Neural progenitor cell (in vitro differentiated cells): Measurements from ENCODE around the gene SLX4IP. TPM values are rescaled to one million over a fixed set of nuclear protein-coding genes. Genes with fewer than 3 reads are reported as not detected.

ENCODE experiments used
- DNase-seq: peaks from one replicate; pipeline ENCODE4 v3.0.0-alpha.2; 2016; ENCODE audit warnings: low spot score
- H2AFZ ChIP-seq: fragments of 200-600 bp; sonication (generic); replicated peaks from 2 replicates; pipeline ENCODE4 v1.6.1; 2016; ENCODE audit warnings: antibody characterized with exemption
- H3F3A ChIP-seq: fragments of 200-600 bp; sonication (generic); 2 replicates; pipeline ENCODE4 v1.6.1; 2016; ENCODE audit warnings: antibody characterized with exemption, low read depth
- H3K27ac ChIP-seq: fragments of 200-600 bp; sonication (generic); 2 replicates; pipeline ENCODE4 v1.5.1; 2016; ENCODE audit warnings: mild to moderate bottlenecking
- H3K27me3 ChIP-seq: fragments of 200-600 bp; sonication (generic); 2 replicates; pipeline ENCODE4 v1.6.1; 2016; ENCODE audit warnings: mild to moderate bottlenecking, moderate library complexity
- H3K36me3 ChIP-seq: fragments of 200-600 bp; sonication (generic); 2 replicates; pipeline ENCODE4 v1.5.1; 2016
- H3K4me1 ChIP-seq: fragments of 200-600 bp; sonication (generic); 2 replicates; pipeline ENCODE4 v1.6.1; 2016; ENCODE audit warnings: mixed run types
- H3K4me2 ChIP-seq: fragments of 200-600 bp; sonication (generic); 2 replicates; pipeline ENCODE4 v1.6.1; 2016
- H3K4me3 ChIP-seq: fragments of 200-600 bp; sonication (generic); 2 replicates; pipeline ENCODE4 v1.5.1; 2016
- H3K79me2 ChIP-seq: fragments of 200-600 bp; sonication (generic); 2 replicates; pipeline ENCODE4 v1.6.1; 2016; ENCODE audit warnings: low read depth
- H3K9ac ChIP-seq: fragments of 200-600 bp; sonication (generic); 2 replicates; pipeline ENCODE4 v1.6.1; 2016
- H3K9me3 ChIP-seq: fragments of 200-600 bp; sonication (generic); 2 replicates; pipeline ENCODE4 v1.5.1; 2016; ENCODE audit warnings: low read depth
- H4K20me1 ChIP-seq: fragments of 200-600 bp; sonication (generic); 2 replicates; pipeline ENCODE4 v1.6.1; 2016; ENCODE audit warnings: low read depth
- H3K27ac Mint-ChIP-seq: 3 replicates; pipeline ENCODE4 v1.8.0; 2021; ENCODE audit warnings: mixed read lengths
- H3K27me3 Mint-ChIP-seq: 2 replicates; pipeline ENCODE4 v1.8.0; 2022; ENCODE audit warnings: low read depth, mild to moderate bottlenecking, inconsistent platforms, moderate library complexity, mixed read lengths; ENCODE audit not compliant: insufficient read depth
- H3K36me3 Mint-ChIP-seq: 3 replicates; pipeline ENCODE4 v1.8.0; 2021; ENCODE audit warnings: mixed read lengths
- H3K4me1 Mint-ChIP-seq: 3 replicates; pipeline ENCODE4 v1.8.0; 2021; ENCODE audit warnings: mixed read lengths
- H3K4me3 Mint-ChIP-seq: 3 replicates; pipeline ENCODE4 v1.8.0; 2021; ENCODE audit warnings: mild to moderate bottlenecking, moderate library complexity, mixed read lengths
- H3K9me3 Mint-ChIP-seq: 3 replicates; pipeline ENCODE4 v1.8.0; 2020; ENCODE audit warnings: mixed read lengths
- EZH2 ChIP-seq: fragments of 200-600 bp; sonication (generic); IDR thresholded peaks from 2 replicates; pipeline ENCODE4 v1.6.1; 2017; ENCODE audit warnings: antibody characterized with exemption, mild to moderate bottlenecking, moderate library complexity
- EZH2phosphoT487 ChIP-seq: fragments of 200-600 bp; sonication (generic); IDR thresholded peaks from 2 replicates; pipeline ENCODE4 v1.6.1; 2017; ENCODE audit warnings: antibody characterized with exemption
- total RNA-seq: library from RNA; depleted of rRNA; stranded (reverse); fragments of >200 nt; gene quantifications from 2 replicates; pipeline ENCODE4 v1.2.3, GENCODE V29; 2015; ENCODE audit warnings: low replicate concordance
- TF ChIP-seq, protein P1 (sequence below): fragments of 200-600 bp; sonication (generic); IDR thresholded peaks from 2 replicates; pipeline ENCODE4 v1.5.1; 2017; ENCODE audit warnings: antibody characterized with exemption, mild to moderate bottlenecking

SLX4IP gene
- total RNA-seq, 1 donor from 2014 or later: 9.5 TPM

DNA sequence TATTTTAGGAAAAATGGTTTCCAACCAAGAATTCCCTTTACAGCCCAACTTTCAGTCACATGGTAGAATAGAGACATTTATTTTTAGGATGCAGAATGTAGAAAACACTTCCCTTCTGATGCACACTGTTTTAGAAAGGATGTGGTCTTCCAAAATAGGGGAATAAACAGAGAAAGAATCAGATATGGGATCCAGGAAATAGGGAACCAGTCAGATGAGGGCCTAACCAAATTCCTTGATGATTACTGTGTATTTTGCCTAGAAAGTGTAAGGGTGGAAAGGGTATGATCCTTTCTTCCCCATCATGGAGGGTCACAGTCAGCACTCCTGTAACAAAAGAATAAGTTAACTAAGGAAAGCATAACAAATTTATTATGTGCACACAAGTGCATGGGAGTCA lies 27.4 kb downstream of the SLX4IP start:
- no peaks in the 10 kb centered on the region for H3K27me3 ChIP-seq
- H3K4me3 ChIP-seq: no peak overlapping the region
- no peak overlapping the region for H3K4me3 Mint-ChIP-seq
- H3K27ac Mint-ChIP-seq: no peak overlapping the region
- TF ChIP-seq, protein P1, sequence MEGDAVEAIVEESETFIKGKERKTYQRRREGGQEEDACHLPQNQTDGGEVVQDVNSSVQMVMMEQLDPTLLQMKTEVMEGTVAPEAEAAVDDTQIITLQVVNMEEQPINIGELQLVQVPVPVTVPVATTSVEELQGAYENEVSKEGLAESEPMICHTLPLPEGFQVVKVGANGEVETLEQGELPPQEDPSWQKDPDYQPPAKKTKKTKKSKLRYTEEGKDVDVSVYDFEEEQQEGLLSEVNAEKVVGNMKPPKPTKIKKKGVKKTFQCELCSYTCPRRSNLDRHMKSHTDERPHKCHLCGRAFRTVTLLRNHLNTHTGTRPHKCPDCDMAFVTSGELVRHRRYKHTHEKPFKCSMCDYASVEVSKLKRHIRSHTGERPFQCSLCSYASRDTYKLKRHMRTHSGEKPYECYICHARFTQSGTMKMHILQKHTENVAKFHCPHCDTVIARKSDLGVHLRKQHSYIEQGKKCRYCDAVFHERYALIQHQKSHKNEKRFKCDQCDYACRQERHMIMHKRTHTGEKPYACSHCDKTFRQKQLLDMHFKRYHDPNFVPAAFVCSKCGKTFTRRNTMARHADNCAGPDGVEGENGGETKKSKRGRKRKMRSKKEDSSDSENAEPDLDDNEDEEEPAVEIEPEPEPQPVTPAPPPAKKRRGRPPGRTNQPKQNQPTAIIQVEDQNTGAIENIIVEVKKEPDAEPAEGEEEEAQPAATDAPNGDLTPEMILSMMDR: no peak
- TF ChIP-seq EZH2 (no peak), EZH2phosphoT487 (no peak)
- peaks cover 30% of the 10 kb centered on the region for H3F3A ChIP-seq
- peaks cover 21% of the 10 kb centered on the region for H3K36me3 Mint-ChIP-seq
- H2AFZ ChIP-seq: no peak overlapping the region
- DNase-seq: no peak
- peaks cover 25% of the 10 kb centered on the region for H3K79me2 ChIP-seq
- peaks cover 20% of the 10 kb centered on the region for H3K4me1 Mint-ChIP-seq
- H3K4me1 ChIP-seq: peaks cover 25% of the 10 kb centered on the region
- H4K20me1 ChIP-seq: no peaks in the 10 kb centered on the region
- H3K9me3 ChIP-seq: no peaks in the 10 kb centered on the region
- H3K27me3 Mint-ChIP-seq: no peaks in the 10 kb centered on the region
- H3K9ac ChIP-seq: no peak overlapping the region
- H3K27ac ChIP-seq: no peak overlapping the region
- H3K36me3 ChIP-seq: no peaks in the 10 kb centered on the region
- no peak overlapping the region for H3K4me2 ChIP-seq
- H3K9me3 Mint-ChIP-seq: peaks cover 17% of the 10 kb centered on the region

DNA sequence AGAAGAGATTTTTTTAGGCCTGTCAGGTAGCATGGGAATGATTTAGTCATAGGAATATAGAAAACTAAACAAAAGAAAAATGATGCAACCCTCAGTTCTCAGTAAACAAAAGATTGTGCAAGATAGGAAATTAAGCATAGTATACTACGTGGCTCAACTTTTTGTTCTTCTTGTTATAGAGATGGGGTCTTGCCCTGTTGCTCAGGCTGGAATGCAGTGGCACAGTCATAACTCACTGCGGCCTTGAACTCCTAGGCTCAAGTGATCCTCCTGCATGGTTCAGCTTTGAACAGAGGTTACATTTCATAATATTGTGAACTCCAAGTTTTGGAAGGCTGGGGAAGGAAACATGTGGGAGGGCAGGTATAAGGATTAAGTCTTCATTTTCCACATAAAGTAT lies 28.5 kb downstream of the SLX4IP start:
- no peaks in the 10 kb centered on the region for H3K36me3 ChIP-seq
- Mint-ChIP-seq H3K4me3 (no peak overlapping the region), H3K4me1 (peaks cover 31% of the 10 kb centered on the region), H3K9me3 (peaks cover 12% of the 10 kb centered on the region), H3K36me3 (peaks cover 21% of the 10 kb centered on the region), H3K27ac (no peak overlapping the region), H3K27me3 (no peaks in the 10 kb centered on the region)
- no peaks in the 10 kb centered on the region for H4K20me1 ChIP-seq
- no peak overlapping the region for H3K9ac ChIP-seq
- H2AFZ ChIP-seq: no peak overlapping the region
- H3K9me3 ChIP-seq: no peaks in the 10 kb centered on the region
- H3F3A ChIP-seq: peaks cover 41% of the 10 kb centered on the region
- H3K4me3 ChIP-seq: no peak overlapping the region
- peaks cover 36% of the 10 kb centered on the region for H3K4me1 ChIP-seq
- no peak overlapping the region for H3K4me2 ChIP-seq
- no peak overlapping the region for H3K27ac ChIP-seq
- H3K27me3 ChIP-seq: no peaks in the 10 kb centered on the region
- peaks cover 25% of the 10 kb centered on the region for H3K79me2 ChIP-seq
- DNase-seq: no peak
- TF ChIP-seq EZH2: no peak
- TF ChIP-seq, protein P1: no peak
- no peak for TF ChIP-seq EZH2phosphoT487

GRCh38 chr20:10465135-10465534 lies 30.0 kb downstream of the SLX4IP start:
- H4K20me1 ChIP-seq: no peaks in the 10 kb centered on the region
- TF ChIP-seq EZH2 (no peak), EZH2phosphoT487 (no peak)
- TF ChIP-seq, protein P1: no peak
- H3K27me3 Mint-ChIP-seq: no peaks in the 10 kb centered on the region
- H3K9me3 ChIP-seq: no peaks in the 10 kb centered on the region
- H3K27ac ChIP-seq: peak overlapping the region; percentile 100
- H3K27me3 ChIP-seq: no peaks in the 10 kb centered on the region
- H3K9me3 Mint-ChIP-seq: peaks cover 10% of the 10 kb centered on the region
- H3K4me3 Mint-ChIP-seq: no peak overlapping the region
- peaks cover 43% of the 10 kb centered on the region for H3K4me1 Mint-ChIP-seq
- H3K36me3 Mint-ChIP-seq: peaks cover 17% of the 10 kb centered on the region
- H3K36me3 ChIP-seq: no peaks in the 10 kb centered on the region
- H3K4me2 ChIP-seq: no peak overlapping the region
- H3F3A ChIP-seq: peaks cover 55% of the 10 kb centered on the region
- no peak overlapping the region for H3K4me3 ChIP-seq
- no peak for DNase-seq
- no peak overlapping the region for H3K27ac Mint-ChIP-seq
- H3K9ac ChIP-seq: no peak overlapping the region
- H2AFZ ChIP-seq: no peak overlapping the region
- H3K79me2 ChIP-seq: peaks cover 22% of the 10 kb centered on the region
- H3K4me1 ChIP-seq: peaks cover 51% of the 10 kb centered on the region
